WTC11 (cell line): Measurements from ENCODE around the gene POLR1G. TPM values are rescaled to one million over a fixed set of nuclear protein-coding genes. Genes with fewer than 3 reads are reported as not detected.

Experiments
- ATAC-seq: fragments of 200-7000 bp; cut with Tn5 transposase; 2 replicates; pipeline ENCODE4 v1.10.0; 2021; ENCODE audit warnings: mild to moderate bottlenecking, moderate library complexity
- CTCF ChIA-PET: fragments of 300-600 bp; sonication (Branson Sonifier 250); formaldehyde crosslinking; loops from one replicate; lab custom pipeline; 2021; ENCODE audit warnings: antibody characterized with exemption; lab: Charles Lee
- POLR2A ChIA-PET: fragments of 350-600 bp; sonication (Branson Sonifier 250); formaldehyde crosslinking; loops from one replicate; lab custom pipeline; 2021; ENCODE audit warnings: antibody characterized with exemption; lab: Charles Lee
- DNase-seq: peaks from one replicate; pipeline ENCODE4 v3.0.0; 2021; ENCODE audit warnings: low spot score
- H3K27ac Mint-ChIP-seq: 2 replicates; pipeline ENCODE4 v1.8.0; 2021; ENCODE audit warnings: mixed read lengths
- H3K27me3 Mint-ChIP-seq: 2 replicates; pipeline ENCODE4 v1.8.0; 2021; ENCODE audit warnings: low read depth, mild to moderate bottlenecking, moderate library complexity, mixed read lengths
- H3K36me3 Mint-ChIP-seq: 2 replicates; pipeline ENCODE4 v1.8.0; 2021; ENCODE audit warnings: mixed read lengths
- H3K4me1 Mint-ChIP-seq: 2 replicates; pipeline ENCODE4 v1.8.0; 2022; ENCODE audit warnings: mixed read lengths
- H3K4me3 Mint-ChIP-seq: 2 replicates; pipeline ENCODE4 v1.8.0; 2021; ENCODE audit warnings: mild to moderate bottlenecking, moderate library complexity, mixed read lengths
- H3K9me3 Mint-ChIP-seq: 2 replicates; pipeline ENCODE4 v1.8.0; 2021; ENCODE audit warnings: mixed read lengths
- CBFB ChIP-seq: sonication (generic); formaldehyde crosslinking; IDR thresholded peaks from 2 replicates; pipeline ENCODE4 v1.8.1; 2022; ENCODE audit warnings: mild to moderate bottlenecking, low read depth, missing genetic modification reagents
- ELF4 ChIP-seq: sonication (generic); formaldehyde crosslinking; IDR thresholded peaks from 2 replicates; pipeline ENCODE4 v1.8.1; 2022; ENCODE audit warnings: low read depth, mild to moderate bottlenecking, moderate library complexity, missing genetic modification reagents
- ESRRA ChIP-seq: sonication (generic); formaldehyde crosslinking; IDR thresholded peaks from 2 replicates; pipeline ENCODE4 v1.8.1; 2022; ENCODE audit warnings: mild to moderate bottlenecking, missing genetic modification reagents, borderline replicate concordance
- GTF2I ChIP-seq: fragments of 250-450 bp; sonication (Bioruptor Pico); conservative IDR thresholded peaks from 2 replicates; pipeline ENCODE4 v1.4.0; 2021; ENCODE audit warnings: mild to moderate bottlenecking
- IRF1 ChIP-seq: sonication (generic); formaldehyde crosslinking; IDR thresholded peaks from 2 replicates; pipeline ENCODE4 v1.8.0; 2023; ENCODE audit warnings: missing genetic modification reagents
- IRF2 ChIP-seq: sonication (generic); formaldehyde crosslinking; IDR thresholded peaks from 2 replicates; pipeline ENCODE4 v1.8.0; 2022; ENCODE audit warnings: low read depth, missing genetic modification reagents, borderline replicate concordance
- MAX ChIP-seq: sonication (generic); formaldehyde crosslinking; IDR thresholded peaks from 2 replicates; pipeline ENCODE4 v1.8.0; 2022; ENCODE audit warnings: mild to moderate bottlenecking, missing genetic modification reagents
- MLX ChIP-seq: sonication (generic); formaldehyde crosslinking; IDR thresholded peaks from 2 replicates; pipeline ENCODE4 v1.8.1; 2023; ENCODE audit warnings: mild to moderate bottlenecking, missing genetic modification reagents, moderate library complexity
- NFE2L1 ChIP-seq: sonication (generic); formaldehyde crosslinking; IDR thresholded peaks from 2 replicates; pipeline ENCODE4 v1.8.1; 2023; ENCODE audit warnings: missing genetic modification reagents
- NFYB ChIP-seq: sonication (generic); formaldehyde crosslinking; conservative IDR thresholded peaks from 2 replicates; pipeline ENCODE4 v1.8.0; 2022; ENCODE audit warnings: low read depth, missing genetic modification reagents
- OVOL2 ChIP-seq: fragments of 250-450 bp; sonication (Bioruptor Pico); IDR thresholded peaks from 2 replicates; pipeline ENCODE4 v1.9.0; 2021; ENCODE audit warnings: mild to moderate bottlenecking, borderline replicate concordance
- ZNF138 ChIP-seq: sonication (generic); formaldehyde crosslinking; conservative IDR thresholded peaks from 2 replicates; pipeline ENCODE4 v1.8.1; 2022; ENCODE audit warnings: mild to moderate bottlenecking, moderate library complexity, missing genetic modification reagents
- ZNF532 ChIP-seq: fragments of 250-450 bp; sonication (Bioruptor Pico); IDR thresholded peaks from 2 replicates; pipeline ENCODE4 v1.9.0; 2021; ENCODE audit warnings: mild to moderate bottlenecking, borderline replicate concordance
- total RNA-seq: library from RNA; stranded (reverse); gene quantifications from 3 replicates; pipeline ENCODE4 v1.2.3, GENCODE V29; 2021
- TF ChIP-seq, protein P1 (sequence below): sonication (generic); formaldehyde crosslinking; IDR thresholded peaks from 2 replicates; pipeline ENCODE4 v1.8.1; 2023; ENCODE audit warnings: mild to moderate bottlenecking, missing genetic modification reagents, borderline replicate concordance
- TF ChIP-seq, protein P2 (sequence below): fragments of 250-450 bp; sonication (Bioruptor Pico); IDR thresholded peaks from 2 replicates; pipeline ENCODE4 v1.9.0; 2021; ENCODE audit warnings: mild to moderate bottlenecking
- TF ChIP-seq, protein P3 (sequence below): fragments of 250-450 bp; sonication (Bioruptor Pico); IDR thresholded peaks from 2 replicates; pipeline ENCODE4 v1.9.0; 2021; ENCODE audit warnings: moderate library complexity, mild to moderate bottlenecking, inconsistent platforms, borderline replicate concordance
- TF ChIP-seq, protein P4 (sequence below): sonication (generic); formaldehyde crosslinking; IDR thresholded peaks from 2 replicates; pipeline ENCODE4 v1.8.1; 2022; ENCODE audit warnings: mild to moderate bottlenecking, missing genetic modification reagents, moderate library complexity, borderline replicate concordance
- TF ChIP-seq, protein P5 (sequence below): fragments of 200-600 bp; IDR thresholded peaks from 2 replicates; pipeline ENCODE4 v1.8.0; 2022; ENCODE audit warnings: antibody characterized with exemption

The POLR1G gene
- total RNA-seq, 1 experiment from 2014 or later = 38.1 TPM

DNA sequence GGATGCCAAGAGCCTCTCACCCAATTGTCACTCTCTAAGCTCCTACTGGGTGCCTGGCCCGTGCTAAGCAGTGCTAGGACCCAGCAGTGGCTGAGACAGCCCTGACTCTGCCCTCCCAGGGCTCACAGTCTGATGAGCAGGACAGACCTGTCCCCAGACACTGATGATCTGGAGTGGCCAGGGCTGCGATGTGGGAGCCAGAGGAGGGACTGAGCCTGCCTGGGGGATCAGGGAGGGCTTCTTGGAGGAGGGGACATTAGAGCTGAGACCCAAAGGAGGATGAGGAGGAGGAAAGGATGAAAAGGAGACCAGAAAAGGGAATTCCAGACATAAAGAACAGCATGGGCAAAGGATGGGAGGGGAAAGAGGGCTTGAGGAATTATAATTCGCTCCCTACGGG is 10.7 kb downstream of the POLR1G start:
- Mint-ChIP-seq H3K4me1 (peaks cover 4% of the 10 kb centered on the region; the same call in 1 of the 2 replicates), H3K4me3 (no peak overlapping the region), H3K36me3 (peaks cover 30% of the 10 kb centered on the region), H3K27ac (peak overlapping the region; percentile 70), H3K27me3 (no peaks in the 10 kb centered on the region), H3K9me3 (no peaks in the 10 kb centered on the region)
- ChIA-PET POLR2A (interaction anchor here (0.9 kb wide), 1 partner anchor 11 kb away, joined by 3 read pairs; no protein-coding TSS in a partner anchor), CTCF (interaction anchor here (1.5 to 3.8 kb wide), 2 partner anchors 14 to 62 kb away, joined by 4 to 21 read pairs; partner anchors contain the start of gene PPP1R13L)
- TF ChIP-seq, protein P1, sequence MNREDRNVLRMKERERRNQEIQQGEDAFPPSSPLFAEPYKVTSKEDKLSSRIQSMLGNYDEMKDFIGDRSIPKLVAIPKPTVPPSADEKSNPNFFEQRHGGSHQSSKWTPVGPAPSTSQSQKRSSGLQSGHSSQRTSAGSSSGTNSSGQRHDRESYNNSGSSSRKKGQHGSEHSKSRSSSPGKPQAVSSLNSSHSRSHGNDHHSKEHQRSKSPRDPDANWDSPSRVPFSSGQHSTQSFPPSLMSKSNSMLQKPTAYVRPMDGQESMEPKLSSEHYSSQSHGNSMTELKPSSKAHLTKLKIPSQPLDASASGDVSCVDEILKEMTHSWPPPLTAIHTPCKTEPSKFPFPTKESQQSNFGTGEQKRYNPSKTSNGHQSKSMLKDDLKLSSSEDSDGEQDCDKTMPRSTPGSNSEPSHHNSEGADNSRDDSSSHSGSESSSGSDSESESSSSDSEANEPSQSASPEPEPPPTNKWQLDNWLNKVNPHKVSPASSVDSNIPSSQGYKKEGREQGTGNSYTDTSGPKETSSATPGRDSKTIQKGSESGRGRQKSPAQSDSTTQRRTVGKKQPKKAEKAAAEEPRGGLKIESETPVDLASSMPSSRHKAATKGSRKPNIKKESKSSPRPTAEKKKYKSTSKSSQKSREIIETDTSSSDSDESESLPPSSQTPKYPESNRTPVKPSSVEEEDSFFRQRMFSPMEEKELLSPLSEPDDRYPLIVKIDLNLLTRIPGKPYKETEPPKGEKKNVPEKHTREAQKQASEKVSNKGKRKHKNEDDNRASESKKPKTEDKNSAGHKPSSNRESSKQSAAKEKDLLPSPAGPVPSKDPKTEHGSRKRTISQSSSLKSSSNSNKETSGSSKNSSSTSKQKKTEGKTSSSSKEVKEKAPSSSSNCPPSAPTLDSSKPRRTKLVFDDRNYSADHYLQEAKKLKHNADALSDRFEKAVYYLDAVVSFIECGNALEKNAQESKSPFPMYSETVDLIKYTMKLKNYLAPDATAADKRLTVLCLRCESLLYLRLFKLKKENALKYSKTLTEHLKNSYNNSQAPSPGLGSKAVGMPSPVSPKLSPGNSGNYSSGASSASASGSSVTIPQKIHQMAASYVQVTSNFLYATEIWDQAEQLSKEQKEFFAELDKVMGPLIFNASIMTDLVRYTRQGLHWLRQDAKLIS = no peak
- TF ChIP-seq NFYB (CRISPR knock-in tag) (no peak), ZNF138 (CRISPR knock-in tag) (no peak), IRF2 (no peak), ELF4 (no peak), ESRRA (CRISPR knock-in tag) (no peak), MAX (CRISPR knock-in tag) (no peak), OVOL2 (CRISPR knock-in tag) (no peak), MLX (CRISPR knock-in tag) (no peak), ZNF532 (CRISPR knock-in tag) (no peak), IRF1 (CRISPR knock-in tag) (no peak)
- TF ChIP-seq, protein P2, sequence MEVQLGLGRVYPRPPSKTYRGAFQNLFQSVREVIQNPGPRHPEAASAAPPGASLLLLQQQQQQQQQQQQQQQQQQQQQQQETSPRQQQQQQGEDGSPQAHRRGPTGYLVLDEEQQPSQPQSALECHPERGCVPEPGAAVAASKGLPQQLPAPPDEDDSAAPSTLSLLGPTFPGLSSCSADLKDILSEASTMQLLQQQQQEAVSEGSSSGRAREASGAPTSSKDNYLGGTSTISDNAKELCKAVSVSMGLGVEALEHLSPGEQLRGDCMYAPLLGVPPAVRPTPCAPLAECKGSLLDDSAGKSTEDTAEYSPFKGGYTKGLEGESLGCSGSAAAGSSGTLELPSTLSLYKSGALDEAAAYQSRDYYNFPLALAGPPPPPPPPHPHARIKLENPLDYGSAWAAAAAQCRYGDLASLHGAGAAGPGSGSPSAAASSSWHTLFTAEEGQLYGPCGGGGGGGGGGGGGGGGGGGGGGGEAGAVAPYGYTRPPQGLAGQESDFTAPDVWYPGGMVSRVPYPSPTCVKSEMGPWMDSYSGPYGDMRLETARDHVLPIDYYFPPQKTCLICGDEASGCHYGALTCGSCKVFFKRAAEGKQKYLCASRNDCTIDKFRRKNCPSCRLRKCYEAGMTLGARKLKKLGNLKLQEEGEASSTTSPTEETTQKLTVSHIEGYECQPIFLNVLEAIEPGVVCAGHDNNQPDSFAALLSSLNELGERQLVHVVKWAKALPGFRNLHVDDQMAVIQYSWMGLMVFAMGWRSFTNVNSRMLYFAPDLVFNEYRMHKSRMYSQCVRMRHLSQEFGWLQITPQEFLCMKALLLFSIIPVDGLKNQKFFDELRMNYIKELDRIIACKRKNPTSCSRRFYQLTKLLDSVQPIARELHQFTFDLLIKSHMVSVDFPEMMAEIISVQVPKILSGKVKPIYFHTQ (CRISPR knock-in tag) = no peak
- no peak for ATAC-seq
- DNase-seq = no peak

- Mint-ChIP-seq H3K4me1 (peaks cover 12% of the 10 kb centered on the region), H3K36me3 (peaks cover 22% of the 10 kb centered on the region), H3K27ac (no peak overlapping the region), H3K9me3 (no peaks in the 10 kb centered on the region), H3K27me3 (no peaks in the 10 kb centered on the region), H3K4me3 (no peak overlapping the region)
- no peak for DNase-seq
- no peak for ATAC-seq
- CTCF ChIA-PET = no interaction called here
- POLR2A ChIA-PET = no interaction called here
- TF ChIP-seq CBFB (CRISPR knock-in tag) (no peak), NFE2L1 (CRISPR knock-in tag) (no peak), GTF2I (CRISPR knock-in tag) (no peak)
- TF ChIP-seq, protein P3, sequence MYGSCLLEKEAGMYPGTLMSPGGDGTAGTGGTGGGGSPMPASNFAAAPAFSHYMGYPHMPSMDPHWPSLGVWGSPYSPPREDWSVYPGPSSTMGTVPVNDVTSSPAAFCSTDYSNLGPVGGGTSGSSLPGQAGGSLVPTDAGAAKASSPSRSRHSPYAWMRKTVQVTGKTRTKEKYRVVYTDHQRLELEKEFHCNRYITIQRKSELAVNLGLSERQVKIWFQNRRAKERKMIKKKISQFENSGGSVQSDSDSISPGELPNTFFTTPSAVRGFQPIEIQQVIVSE (CRISPR knock-in tag) = no peak
- TF ChIP-seq, protein P4, sequence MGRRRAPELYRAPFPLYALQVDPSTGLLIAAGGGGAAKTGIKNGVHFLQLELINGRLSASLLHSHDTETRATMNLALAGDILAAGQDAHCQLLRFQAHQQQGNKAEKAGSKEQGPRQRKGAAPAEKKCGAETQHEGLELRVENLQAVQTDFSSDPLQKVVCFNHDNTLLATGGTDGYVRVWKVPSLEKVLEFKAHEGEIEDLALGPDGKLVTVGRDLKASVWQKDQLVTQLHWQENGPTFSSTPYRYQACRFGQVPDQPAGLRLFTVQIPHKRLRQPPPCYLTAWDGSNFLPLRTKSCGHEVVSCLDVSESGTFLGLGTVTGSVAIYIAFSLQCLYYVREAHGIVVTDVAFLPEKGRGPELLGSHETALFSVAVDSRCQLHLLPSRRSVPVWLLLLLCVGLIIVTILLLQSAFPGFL = no peak
- TF ChIP-seq, protein P5, sequence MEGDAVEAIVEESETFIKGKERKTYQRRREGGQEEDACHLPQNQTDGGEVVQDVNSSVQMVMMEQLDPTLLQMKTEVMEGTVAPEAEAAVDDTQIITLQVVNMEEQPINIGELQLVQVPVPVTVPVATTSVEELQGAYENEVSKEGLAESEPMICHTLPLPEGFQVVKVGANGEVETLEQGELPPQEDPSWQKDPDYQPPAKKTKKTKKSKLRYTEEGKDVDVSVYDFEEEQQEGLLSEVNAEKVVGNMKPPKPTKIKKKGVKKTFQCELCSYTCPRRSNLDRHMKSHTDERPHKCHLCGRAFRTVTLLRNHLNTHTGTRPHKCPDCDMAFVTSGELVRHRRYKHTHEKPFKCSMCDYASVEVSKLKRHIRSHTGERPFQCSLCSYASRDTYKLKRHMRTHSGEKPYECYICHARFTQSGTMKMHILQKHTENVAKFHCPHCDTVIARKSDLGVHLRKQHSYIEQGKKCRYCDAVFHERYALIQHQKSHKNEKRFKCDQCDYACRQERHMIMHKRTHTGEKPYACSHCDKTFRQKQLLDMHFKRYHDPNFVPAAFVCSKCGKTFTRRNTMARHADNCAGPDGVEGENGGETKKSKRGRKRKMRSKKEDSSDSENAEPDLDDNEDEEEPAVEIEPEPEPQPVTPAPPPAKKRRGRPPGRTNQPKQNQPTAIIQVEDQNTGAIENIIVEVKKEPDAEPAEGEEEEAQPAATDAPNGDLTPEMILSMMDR = no peak
Measured at GRCh38 chr19:45418802-45419201, 12.4 kb downstream of the POLR1G start.
